ENCODE results near the gene LFNG.

The LFNG gene

GRCh38 chr7:2511769-2512168 is 7.8 kb upstream of the LFNG start:
- ATAC-seq (ENCODE audit: low read depth) = no peak
- Histone ChIP-seq H3K27ac (ENCODE audit: poor library complexity, severe bottlenecking) (no peak overlapping the region), H3K4me1 (ENCODE audit: insufficient read depth, poor library complexity, severe bottlenecking) (peaks cover 17% of the 10 kb centered on the region), H3K27me3 (ENCODE audit: insufficient read depth, poor library complexity, severe bottlenecking) (no peaks in the 10 kb centered on the region), H3K9me3 (ENCODE audit: severe bottlenecking) (no peaks in the 10 kb centered on the region), H3K4me3 (ENCODE audit: severe bottlenecking) (no peak overlapping the region), H3K36me3 (ENCODE audit: low read depth) (no peaks in the 10 kb centered on the region)
- TF ChIP-seq CTCF (IDR thresholded peaks at IDR 0.05; ENCODE audit: poor library complexity, severe bottlenecking) = no peak
- no peak for DNase-seq (ENCODE audit: low spot score)

- no peak for TF ChIP-seq CTCF (IDR thresholded peaks at IDR 0.05; ENCODE audit: poor library complexity, severe bottlenecking)
- no peaks in the 10 kb centered on the region for H3K36me3 ChIP-seq (ENCODE audit: low read depth)
- no peak overlapping the region for H3K4me3 ChIP-seq (ENCODE audit: severe bottlenecking)
- no peak overlapping the region for H3K27ac ChIP-seq (ENCODE audit: poor library complexity, severe bottlenecking)
- no peaks in the 10 kb centered on the region for H3K27me3 ChIP-seq (ENCODE audit: insufficient read depth, poor library complexity, severe bottlenecking)
- ATAC-seq (ENCODE audit: low read depth) (no peak), DNase-seq (ENCODE audit: low spot score) (no peak)
- H3K9me3 ChIP-seq (ENCODE audit: severe bottlenecking) = no peaks in the 10 kb centered on the region
- peaks cover 22% of the 10 kb centered on the region for H3K4me1 ChIP-seq (ENCODE audit: insufficient read depth, poor library complexity, severe bottlenecking)
These were observed 7.4 kb upstream of the LFNG start for GRCh38 chr7:2512179-2512661.

- H3K27me3 ChIP-seq (ENCODE audit: insufficient read depth, poor library complexity, severe bottlenecking) = no peaks in the 10 kb centered on the region
- no peaks in the 10 kb centered on the region for H3K9me3 ChIP-seq (ENCODE audit: severe bottlenecking)
- ATAC-seq (ENCODE audit: low read depth) = no peak
- no peaks in the 10 kb centered on the region for H3K36me3 ChIP-seq (ENCODE audit: low read depth)
- no peak overlapping the region for H3K27ac ChIP-seq (ENCODE audit: poor library complexity, severe bottlenecking)
- H3K4me1 ChIP-seq (ENCODE audit: insufficient read depth, poor library complexity, severe bottlenecking) = peaks cover 27% of the 10 kb centered on the region
- TF ChIP-seq CTCF (IDR thresholded peaks at IDR 0.05; ENCODE audit: poor library complexity, severe bottlenecking) = no peak
- H3K4me3 ChIP-seq (ENCODE audit: severe bottlenecking) = no peak overlapping the region
- DNase-seq (ENCODE audit: low spot score) = no peak
These were observed 6.9 kb upstream of the LFNG start for GRCh38 chr7:2512713-2513112.

- H3K27me3 ChIP-seq (ENCODE audit: insufficient read depth, poor library complexity, severe bottlenecking) = no peaks in the 10 kb centered on the region
- ATAC-seq (ENCODE audit: low read depth) (no peak), DNase-seq (ENCODE audit: low spot score) (no peak)
- H3K4me3 ChIP-seq (ENCODE audit: severe bottlenecking) = no peak overlapping the region
- H3K27ac ChIP-seq (ENCODE audit: poor library complexity, severe bottlenecking) = no peak overlapping the region
- TF ChIP-seq CTCF (IDR thresholded peaks at IDR 0.05; ENCODE audit: poor library complexity, severe bottlenecking) = no peak
- no peaks in the 10 kb centered on the region for H3K9me3 ChIP-seq (ENCODE audit: severe bottlenecking)
- H3K4me1 ChIP-seq (ENCODE audit: insufficient read depth, poor library complexity, severe bottlenecking) = peaks cover 24% of the 10 kb centered on the region
- H3K36me3 ChIP-seq (ENCODE audit: low read depth) = no peaks in the 10 kb centered on the region
These were observed 5.9 kb upstream of the LFNG start for GRCh38 chr7:2513702-2514101.

- Histone ChIP-seq H3K4me3 (ENCODE audit: severe bottlenecking) (no peak overlapping the region), H3K36me3 (ENCODE audit: low read depth) (no peaks in the 10 kb centered on the region), H3K27me3 (ENCODE audit: insufficient read depth, poor library complexity, severe bottlenecking) (no peaks in the 10 kb centered on the region), H3K27ac (ENCODE audit: poor library complexity, severe bottlenecking) (no peak overlapping the region), H3K9me3 (ENCODE audit: severe bottlenecking) (no peaks in the 10 kb centered on the region), H3K4me1 (ENCODE audit: insufficient read depth, poor library complexity, severe bottlenecking) (peaks cover 14% of the 10 kb centered on the region)
- no peak for TF ChIP-seq CTCF (IDR thresholded peaks at IDR 0.05; ENCODE audit: poor library complexity, severe bottlenecking)
- no peak for ATAC-seq (ENCODE audit: low read depth)
- DNase-seq (ENCODE audit: low spot score) = no peak
These were observed 4.8 kb upstream of the LFNG start for GRCh38 chr7:2514473-2515423.

Data from RWPE2 (cell line).